GM23338 (cell line): Measurements from ENCODE around the gene NFIC. TPM values are rescaled to one million over a fixed set of nuclear protein-coding genes. Genes with fewer than 3 reads are reported as not detected.

Experiments used
- ATAC-seq: fragments of 200-7000 bp; cut with Tn5 transposase; 3 replicates; pipeline ENCODE4 v1.9.1; 2020
- DNase-seq: peaks from one replicate; pipeline ENCODE4 v3.0.0-alpha.2; 2015; ENCODE audit warnings: low spot score
- H2AFZ ChIP-seq: fragments of 200-600 bp; sonication (generic); 2 replicates; pipeline ENCODE4 v1.8.0; 2016; ENCODE audit warnings: antibody characterized with exemption, mild to moderate bottlenecking, moderate library complexity
- H3F3A ChIP-seq: fragments of 200-600 bp; sonication (generic); replicated peaks from 2 replicates; pipeline ENCODE4 v1.8.0; 2017; ENCODE audit warnings: antibody characterized with exemption, mixed run types, low read depth
- H3K27ac ChIP-seq: fragments of 200-600 bp; sonication (generic); 2 replicates; pipeline ENCODE4 v1.6.1; 2016; ENCODE audit warnings: low read depth
- H3K27me3 ChIP-seq: fragments of 200-600 bp; sonication (generic); 2 replicates; pipeline ENCODE4 v1.8.0; 2016; ENCODE audit warnings: mild to moderate bottlenecking, mixed run types, moderate library complexity; ENCODE audit not compliant: insufficient read depth
- H3K36me3 ChIP-seq: fragments of 200-600 bp; sonication (generic); 2 replicates; pipeline ENCODE4 v1.8.0; 2016; ENCODE audit warnings: mild to moderate bottlenecking; ENCODE audit not compliant: insufficient read depth
- H3K4me1 ChIP-seq: fragments of 200-600 bp; sonication (generic); 2 replicates; pipeline ENCODE4 v1.8.0; 2016; ENCODE audit warnings: mild to moderate bottlenecking, moderate library complexity; ENCODE audit not compliant: insufficient read depth
- H3K4me2 ChIP-seq: fragments of 200-600 bp; sonication (generic); 2 replicates; pipeline ENCODE4 v1.7.1; 2017; ENCODE audit warnings: mixed run types
- H3K4me3 ChIP-seq: fragments of 200-600 bp; sonication (generic); 2 replicates; pipeline ENCODE4 v1.6.1; 2016; ENCODE audit warnings: mixed run types
- H3K79me2 ChIP-seq: fragments of 200-600 bp; sonication (generic); replicated peaks from 2 replicates; pipeline ENCODE4 v1.8.0; 2017; ENCODE audit warnings: mild to moderate bottlenecking; ENCODE audit not compliant: insufficient read depth
- H3K9me2 ChIP-seq: fragments of 200-600 bp; sonication (generic); 2 replicates; pipeline ENCODE4 v1.8.0; 2017; ENCODE audit not compliant: insufficient read depth
- H4K20me1 ChIP-seq: fragments of 200-600 bp; sonication (generic); replicated peaks from 2 replicates; pipeline ENCODE4 v1.8.0; 2017; ENCODE audit warnings: mild to moderate bottlenecking; ENCODE audit not compliant: insufficient read depth
- H3K27ac Mint-ChIP-seq: 2 replicates; pipeline ENCODE4 v1.8.0; 2020; ENCODE audit warnings: inconsistent platforms, mild to moderate bottlenecking, moderate library complexity, mixed read lengths
- H3K27me3 Mint-ChIP-seq: 3 replicates; pipeline ENCODE4 v1.8.0; 2022; ENCODE audit warnings: low read depth, mild to moderate bottlenecking, moderate library complexity, mixed read lengths, inconsistent platforms; ENCODE audit not compliant: insufficient read depth, poor library complexity
- H3K36me3 Mint-ChIP-seq: 3 replicates; pipeline ENCODE4 v1.8.0; 2021; ENCODE audit warnings: low read depth, mild to moderate bottlenecking, inconsistent platforms, moderate library complexity, mixed read lengths
- H3K4me1 Mint-ChIP-seq: 3 replicates; pipeline ENCODE4 v1.8.0; 2020; ENCODE audit warnings: mild to moderate bottlenecking, inconsistent platforms, mixed read lengths
- H3K4me3 Mint-ChIP-seq: 3 replicates; pipeline ENCODE4 v1.8.0; 2021; ENCODE audit warnings: moderate library complexity, mild to moderate bottlenecking, inconsistent platforms, mixed read lengths
- H3K9me3 Mint-ChIP-seq: 3 replicates; pipeline ENCODE4 v1.8.0; 2020; ENCODE audit warnings: moderate library complexity, mild to moderate bottlenecking, inconsistent platforms, mixed read lengths
- ZNF114 ChIP-seq: fragments of 250-450 bp; sonication (Bioruptor Pico); IDR thresholded peaks from 2 replicates; pipeline ENCODE4 v1.5.0; 2020; ENCODE audit warnings: mild to moderate bottlenecking, moderate library complexity
- ZNF331 ChIP-seq: fragments of 250-450 bp; sonication (Bioruptor Pico); IDR thresholded peaks from 2 replicates; pipeline ENCODE4 v1.5.0; 2020; ENCODE audit warnings: low read depth, mild to moderate bottlenecking, moderate library complexity
- polyA plus RNA-seq: library from polyadenylated mRNA; unstranded; fragments of >200 nt; fragmentation: Nextera tagmentation; extraction: Ambion mirVana; gene quantifications from 2 replicates; pipeline ENCODE4 v1.2.1, GENCODE V29; 2016
- total RNA-seq: library from RNA; depleted of rRNA; stranded (reverse); fragments of >200 nt; shearing (Covaris generic); gene quantifications from 2 replicates; pipeline ENCODE4 v1.2.3, GENCODE V29; 2014
- TF ChIP-seq, protein P1 (sequence below): fragments of 250-450 bp; sonication (Bioruptor Pico); IDR thresholded peaks from 2 replicates; pipeline ENCODE4 v1.5.0; 2020; ENCODE audit warnings: mild to moderate bottlenecking, moderate library complexity
- TF ChIP-seq, protein P2 (sequence below), 2 experiments: fragments of 200-600 bp in 1 of 2; sonication (generic) in 1 of 2; conservative IDR thresholded peaks; 2 replicates each; pipeline versions ENCODE4 v1.5.1 to v1.6.1; 2016 to 2017; ENCODE audit warnings: antibody characterized with exemption in 2 of 2, low read depth in 2 of 2, mild to moderate bottlenecking in 2 of 2, moderate library complexity in 1 of 2
- TF ChIP-seq, protein P3 (sequence below): IDR thresholded peaks from one replicate; pipeline ENCODE4 v1.6.1; 2018; ENCODE audit warnings: antibody characterized with exemption; ENCODE audit not compliant: unreplicated experiment
- TF ChIP-seq, protein P4 (sequence below): IDR thresholded peaks from 2 replicates; pipeline ENCODE4 v1.6.1; 2016; ENCODE audit warnings: antibody characterized with exemption

Gene NFIC
- total and polyA plus RNA-seq, 2 experiments from 2014 or later, result 1.3 to 5.3 TPM

DNA sequence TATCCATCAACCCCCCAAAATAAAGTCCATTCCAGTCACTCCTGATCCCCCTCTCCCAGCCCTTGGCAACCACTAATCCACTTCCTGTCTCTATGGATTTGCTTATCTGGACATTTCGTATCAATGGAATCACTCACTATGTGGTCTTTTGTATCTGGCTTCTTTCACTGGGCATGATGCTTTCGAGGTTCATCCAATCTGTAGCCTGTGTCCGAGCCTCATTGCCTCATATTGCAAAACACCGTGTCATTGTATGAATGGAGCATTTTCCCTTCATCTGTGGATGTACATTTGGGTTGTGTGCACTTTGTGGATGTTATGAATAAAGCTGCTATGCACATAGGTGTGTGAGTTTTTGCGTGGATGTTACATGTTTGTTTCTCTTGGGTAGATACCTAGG, 138.4 kb downstream of the NFIC start:
- Histone ChIP-seq H2AFZ (no peak overlapping the region), H3F3A (0 out of 2 replicates have a peak, but pooled peaks cover 2% of the 10 kb centered on the region), H3K9me2 (no peaks in the 10 kb centered on the region), H4K20me1 (no peaks in the 10 kb centered on the region; the same call in 1 of the 2 replicates), H3K4me1 (peaks cover 17% of the 10 kb centered on the region), H3K27ac (0 out of 2 replicates have a peak overlapping the region, but pooled peaks have one; percentile 92), H3K27me3 (no peaks in the 10 kb centered on the region), H3K4me2 (peak overlapping the region; percentile 97; the same call in 1 of the 2 replicates), H3K36me3 (no peaks in the 10 kb centered on the region), H3K79me2 (peaks cover 21% of the 10 kb centered on the region), H3K4me3 (peak overlapping the region; percentile 86; the same call in 1 of the 2 replicates)
- Mint-ChIP-seq H3K4me3 (peak overlapping the region; percentile 82; the same call in 2 of the 3 replicates), H3K36me3 (peaks cover 8% of the 10 kb centered on the region; the same call in 2 of the 3 replicates), H3K4me1 (peaks cover 15% of the 10 kb centered on the region), H3K27ac (peak overlapping the region; percentile 98), H3K27me3 (peaks cover 24% of the 10 kb centered on the region), H3K9me3 (peaks cover 4% of the 10 kb centered on the region; the same call in 1 of the 3 replicates)
- DNase-seq, result no peak
- ATAC-seq, result no peak
- TF ChIP-seq, protein P1, sequence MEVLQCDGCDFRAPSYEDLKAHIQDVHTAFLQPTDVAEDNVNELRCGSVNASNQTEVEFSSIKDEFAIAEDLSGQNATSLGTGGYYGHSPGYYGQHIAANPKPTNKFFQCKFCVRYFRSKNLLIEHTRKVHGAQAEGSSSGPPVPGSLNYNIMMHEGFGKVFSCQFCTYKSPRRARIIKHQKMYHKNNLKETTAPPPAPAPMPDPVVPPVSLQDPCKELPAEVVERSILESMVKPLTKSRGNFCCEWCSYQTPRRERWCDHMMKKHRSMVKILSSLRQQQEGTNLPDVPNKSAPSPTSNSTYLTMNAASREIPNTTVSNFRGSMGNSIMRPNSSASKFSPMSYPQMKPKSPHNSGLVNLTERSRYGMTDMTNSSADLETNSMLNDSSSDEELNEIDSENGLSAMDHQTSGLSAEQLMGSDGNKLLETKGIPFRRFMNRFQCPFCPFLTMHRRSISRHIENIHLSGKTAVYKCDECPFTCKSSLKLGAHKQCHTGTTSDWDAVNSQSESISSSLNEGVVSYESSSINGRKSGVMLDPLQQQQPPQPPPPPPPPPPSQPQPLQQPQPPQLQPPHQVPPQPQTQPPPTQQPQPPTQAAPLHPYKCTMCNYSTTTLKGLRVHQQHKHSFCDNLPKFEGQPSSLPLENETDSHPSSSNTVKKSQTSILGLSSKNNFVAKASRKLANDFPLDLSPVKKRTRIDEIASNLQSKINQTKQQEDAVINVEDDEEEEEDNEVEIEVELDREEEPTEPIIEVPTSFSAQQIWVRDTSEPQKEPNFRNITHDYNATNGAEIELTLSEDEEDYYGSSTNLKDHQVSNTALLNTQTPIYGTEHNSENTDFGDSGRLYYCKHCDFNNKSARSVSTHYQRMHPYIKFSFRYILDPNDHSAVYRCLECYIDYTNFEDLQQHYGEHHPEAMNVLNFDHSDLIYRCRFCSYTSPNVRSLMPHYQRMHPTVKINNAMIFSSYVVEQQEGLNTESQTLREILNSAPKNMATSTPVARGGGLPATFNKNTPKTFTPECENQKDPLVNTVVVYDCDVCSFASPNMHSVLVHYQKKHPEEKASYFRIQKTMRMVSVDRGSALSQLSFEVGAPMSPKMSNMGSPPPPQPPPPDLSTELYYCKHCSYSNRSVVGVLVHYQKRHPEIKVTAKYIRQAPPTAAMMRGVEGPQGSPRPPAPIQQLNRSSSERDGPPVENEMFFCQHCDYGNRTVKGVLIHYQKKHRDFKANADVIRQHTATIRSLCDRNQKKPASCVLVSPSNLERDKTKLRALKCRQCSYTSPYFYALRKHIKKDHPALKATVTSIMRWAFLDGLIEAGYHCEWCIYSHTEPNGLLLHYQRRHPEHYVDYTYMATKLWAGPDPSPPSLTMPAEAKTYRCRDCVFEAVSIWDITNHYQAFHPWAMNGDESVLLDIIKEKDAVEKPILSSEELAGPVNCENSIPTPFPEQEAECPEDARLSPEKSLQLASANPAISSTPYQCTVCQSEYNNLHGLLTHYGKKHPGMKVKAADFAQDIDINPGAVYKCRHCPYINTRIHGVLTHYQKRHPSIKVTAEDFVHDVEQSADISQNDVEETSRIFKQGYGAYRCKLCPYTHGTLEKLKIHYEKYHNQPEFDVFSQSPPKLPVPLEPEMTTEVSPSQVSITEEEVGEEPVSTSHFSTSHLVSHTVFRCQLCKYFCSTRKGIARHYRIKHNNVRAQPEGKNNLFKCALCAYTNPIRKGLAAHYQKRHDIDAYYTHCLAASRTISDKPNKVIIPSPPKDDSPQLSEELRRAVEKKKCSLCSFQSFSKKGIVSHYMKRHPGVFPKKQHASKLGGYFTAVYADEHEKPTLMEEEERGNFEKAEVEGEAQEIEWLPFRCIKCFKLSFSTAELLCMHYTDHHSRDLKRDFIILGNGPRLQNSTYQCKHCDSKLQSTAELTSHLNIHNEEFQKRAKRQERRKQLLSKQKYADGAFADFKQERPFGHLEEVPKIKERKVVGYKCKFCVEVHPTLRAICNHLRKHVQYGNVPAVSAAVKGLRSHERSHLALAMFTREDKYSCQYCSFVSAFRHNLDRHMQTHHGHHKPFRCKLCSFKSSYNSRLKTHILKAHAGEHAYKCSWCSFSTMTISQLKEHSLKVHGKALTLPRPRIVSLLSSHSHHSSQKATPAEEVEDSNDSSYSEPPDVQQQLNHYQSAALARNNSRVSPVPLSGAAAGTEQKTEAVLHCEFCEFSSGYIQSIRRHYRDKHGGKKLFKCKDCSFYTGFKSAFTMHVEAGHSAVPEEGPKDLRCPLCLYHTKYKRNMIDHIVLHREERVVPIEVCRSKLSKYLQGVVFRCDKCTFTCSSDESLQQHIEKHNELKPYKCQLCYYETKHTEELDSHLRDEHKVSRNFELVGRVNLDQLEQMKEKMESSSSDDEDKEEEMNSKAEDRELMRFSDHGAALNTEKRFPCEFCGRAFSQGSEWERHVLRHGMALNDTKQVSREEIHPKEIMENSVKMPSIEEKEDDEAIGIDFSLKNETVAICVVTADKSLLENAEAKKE (CRISPR knock-in tag), result no peak
- TF ChIP-seq, protein P2, sequence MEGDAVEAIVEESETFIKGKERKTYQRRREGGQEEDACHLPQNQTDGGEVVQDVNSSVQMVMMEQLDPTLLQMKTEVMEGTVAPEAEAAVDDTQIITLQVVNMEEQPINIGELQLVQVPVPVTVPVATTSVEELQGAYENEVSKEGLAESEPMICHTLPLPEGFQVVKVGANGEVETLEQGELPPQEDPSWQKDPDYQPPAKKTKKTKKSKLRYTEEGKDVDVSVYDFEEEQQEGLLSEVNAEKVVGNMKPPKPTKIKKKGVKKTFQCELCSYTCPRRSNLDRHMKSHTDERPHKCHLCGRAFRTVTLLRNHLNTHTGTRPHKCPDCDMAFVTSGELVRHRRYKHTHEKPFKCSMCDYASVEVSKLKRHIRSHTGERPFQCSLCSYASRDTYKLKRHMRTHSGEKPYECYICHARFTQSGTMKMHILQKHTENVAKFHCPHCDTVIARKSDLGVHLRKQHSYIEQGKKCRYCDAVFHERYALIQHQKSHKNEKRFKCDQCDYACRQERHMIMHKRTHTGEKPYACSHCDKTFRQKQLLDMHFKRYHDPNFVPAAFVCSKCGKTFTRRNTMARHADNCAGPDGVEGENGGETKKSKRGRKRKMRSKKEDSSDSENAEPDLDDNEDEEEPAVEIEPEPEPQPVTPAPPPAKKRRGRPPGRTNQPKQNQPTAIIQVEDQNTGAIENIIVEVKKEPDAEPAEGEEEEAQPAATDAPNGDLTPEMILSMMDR (conservative IDR thresholded peaks at IDR 0.05; ENCODE audit: low read depth in 2 of 2), result no peak
- TF ChIP-seq, protein P3, sequence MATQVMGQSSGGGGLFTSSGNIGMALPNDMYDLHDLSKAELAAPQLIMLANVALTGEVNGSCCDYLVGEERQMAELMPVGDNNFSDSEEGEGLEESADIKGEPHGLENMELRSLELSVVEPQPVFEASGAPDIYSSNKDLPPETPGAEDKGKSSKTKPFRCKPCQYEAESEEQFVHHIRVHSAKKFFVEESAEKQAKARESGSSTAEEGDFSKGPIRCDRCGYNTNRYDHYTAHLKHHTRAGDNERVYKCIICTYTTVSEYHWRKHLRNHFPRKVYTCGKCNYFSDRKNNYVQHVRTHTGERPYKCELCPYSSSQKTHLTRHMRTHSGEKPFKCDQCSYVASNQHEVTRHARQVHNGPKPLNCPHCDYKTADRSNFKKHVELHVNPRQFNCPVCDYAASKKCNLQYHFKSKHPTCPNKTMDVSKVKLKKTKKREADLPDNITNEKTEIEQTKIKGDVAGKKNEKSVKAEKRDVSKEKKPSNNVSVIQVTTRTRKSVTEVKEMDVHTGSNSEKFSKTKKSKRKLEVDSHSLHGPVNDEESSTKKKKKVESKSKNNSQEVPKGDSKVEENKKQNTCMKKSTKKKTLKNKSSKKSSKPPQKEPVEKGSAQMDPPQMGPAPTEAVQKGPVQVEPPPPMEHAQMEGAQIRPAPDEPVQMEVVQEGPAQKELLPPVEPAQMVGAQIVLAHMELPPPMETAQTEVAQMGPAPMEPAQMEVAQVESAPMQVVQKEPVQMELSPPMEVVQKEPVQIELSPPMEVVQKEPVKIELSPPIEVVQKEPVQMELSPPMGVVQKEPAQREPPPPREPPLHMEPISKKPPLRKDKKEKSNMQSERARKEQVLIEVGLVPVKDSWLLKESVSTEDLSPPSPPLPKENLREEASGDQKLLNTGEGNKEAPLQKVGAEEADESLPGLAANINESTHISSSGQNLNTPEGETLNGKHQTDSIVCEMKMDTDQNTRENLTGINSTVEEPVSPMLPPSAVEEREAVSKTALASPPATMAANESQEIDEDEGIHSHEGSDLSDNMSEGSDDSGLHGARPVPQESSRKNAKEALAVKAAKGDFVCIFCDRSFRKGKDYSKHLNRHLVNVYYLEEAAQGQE, result no peak
- TF ChIP-seq ZNF331 (CRISPR knock-in tag) (no peak), ZNF114 (CRISPR knock-in tag) (no peak)
- TF ChIP-seq, protein P4, sequence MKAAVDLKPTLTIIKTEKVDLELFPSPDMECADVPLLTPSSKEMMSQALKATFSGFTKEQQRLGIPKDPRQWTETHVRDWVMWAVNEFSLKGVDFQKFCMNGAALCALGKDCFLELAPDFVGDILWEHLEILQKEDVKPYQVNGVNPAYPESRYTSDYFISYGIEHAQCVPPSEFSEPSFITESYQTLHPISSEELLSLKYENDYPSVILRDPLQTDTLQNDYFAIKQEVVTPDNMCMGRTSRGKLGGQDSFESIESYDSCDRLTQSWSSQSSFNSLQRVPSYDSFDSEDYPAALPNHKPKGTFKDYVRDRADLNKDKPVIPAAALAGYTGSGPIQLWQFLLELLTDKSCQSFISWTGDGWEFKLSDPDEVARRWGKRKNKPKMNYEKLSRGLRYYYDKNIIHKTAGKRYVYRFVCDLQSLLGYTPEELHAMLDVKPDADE, result no peak
